Measurements from ENCODE around the gene FUCA1. TPM values are rescaled to one million over a fixed set of nuclear protein-coding genes. Genes with fewer than 3 reads are reported as not detected.

FUCA1 gene
- total RNA-seq, 2 experiments from 2014 or later = 4.6 to 4.8 TPM

- intact Hi-C loops (cut with micrococcal nuclease) = no loop called here
- CTCF ChIA-PET = interaction anchor here (0.9 to 2.0 kb wide), 3 partner anchors 103 to 166 kb away, joined by 4 to 22 read pairs (median 13); no protein-coding TSS in a partner anchor
- Mint-ChIP-seq H3K4me1 (ENCODE audit: low read depth) (peaks cover 53% of the 10 kb centered on the region), H3K4me3 (peak within 1 kb of the TSS; percentile 46), H3K36me3 (ENCODE audit: low read depth) (no peaks in the 10 kb centered on the region), H3K27me3 (no peaks in the 10 kb centered on the region), H3K27ac (peak within 1 kb of the TSS; percentile 68), H3K9me3 (no peaks in the 10 kb centered on the region)
- TF ChIP-seq CTCF (IDR thresholded peaks at IDR 0.05) = no peak
- POLR2A ChIA-PET = interaction anchor here (0.6 to 1.5 kb wide), 3 partner anchors 10 to 95 kb away, joined by 3 to 5 read pairs (median 3); no protein-coding TSS in a partner anchor
- ATAC-seq (peak; percentile 18), DNase-seq (peak; percentile 43)
Observed at GRCh38 chr1:23913212-23913880, 45.3 kb upstream of the FUCA1 start, which contains the start of gene CNR2. TSS of gene CNR2 (minus strand) at chr1:23913362. CDS start at chr1:23875617, 37,745 bp downstream.

GRCh38 chr1:23911921-23912320 is 43.8 kb upstream of the FUCA1 start:
- ChIA-PET POLR2A (interaction anchor here (1.0 to 1.4 kb wide), 2 partner anchors 69 to 138 kb away, joined by 3 read pairs; no protein-coding TSS in a partner anchor), CTCF (interaction anchor here (1.6 to 3.7 kb wide), 2 partner anchors 102 to 140 kb away, joined by 9 to 23 read pairs; no protein-coding TSS in a partner anchor)
- TF ChIP-seq CTCF (IDR thresholded peaks at IDR 0.05) = no peak
- H3K4me1 Mint-ChIP-seq (ENCODE audit: low read depth) = peaks cover 56% of the 10 kb centered on the region
- H3K4me3 Mint-ChIP-seq = peak overlapping the region; percentile 39
- H3K27ac Mint-ChIP-seq = peak overlapping the region; percentile 17
- intact Hi-C loops (cut with micrococcal nuclease) = no loop called here
- DNase-seq = no peak
- H3K9me3 Mint-ChIP-seq = no peaks in the 10 kb centered on the region
- ATAC-seq = no peak
- H3K36me3 Mint-ChIP-seq (ENCODE audit: low read depth) = no peaks in the 10 kb centered on the region
- H3K27me3 Mint-ChIP-seq = no peaks in the 10 kb centered on the region

- Mint-ChIP-seq H3K36me3 (ENCODE audit: low read depth) (no peaks in the 10 kb centered on the region), H3K4me1 (ENCODE audit: low read depth) (peaks cover 60% of the 10 kb centered on the region), H3K9me3 (no peaks in the 10 kb centered on the region), H3K27ac (peak overlapping the region; percentile 73), H3K27me3 (no peaks in the 10 kb centered on the region), H3K4me3 (peak overlapping the region; percentile 34)
- ChIA-PET CTCF (interaction anchor here (1.1 to 3.7 kb wide), 6 partner anchors 12 to 160 kb away, joined by 3 to 23 read pairs (median 6); no protein-coding TSS in a partner anchor), POLR2A (interaction anchor here (1.4 kb wide), 2 partner anchors 89 to 136 kb away, joined by 3 read pairs; no protein-coding TSS in a partner anchor)
- TF ChIP-seq CTCF (IDR thresholded peaks at IDR 0.05) = no peak
- intact Hi-C loops (cut with micrococcal nuclease) = no loop called here
- DNase-seq (peak; percentile 44), ATAC-seq (peak; percentile 25)
Observed at GRCh38 chr1:23910553-23911246, 42.6 kb upstream of the FUCA1 start.

GRCh38 chr1:23910144-23910543 is 42.1 kb upstream of the FUCA1 start:
- ChIA-PET POLR2A (interaction anchor here (0.6 to 1.4 kb wide), 2 partner anchors 88 to 245 kb away, joined by 3 to 4 read pairs; no protein-coding TSS in a partner anchor), CTCF (interaction anchor here (1.1 to 3.7 kb wide), 6 partner anchors 13 to 161 kb away, joined by 3 to 23 read pairs (median 4); no protein-coding TSS in a partner anchor)
- Mint-ChIP-seq H3K27ac (peak overlapping the region; percentile 73), H3K9me3 (no peaks in the 10 kb centered on the region), H3K4me1 (ENCODE audit: low read depth) (peaks cover 65% of the 10 kb centered on the region), H3K4me3 (peak overlapping the region; percentile 34), H3K36me3 (ENCODE audit: low read depth) (no peaks in the 10 kb centered on the region), H3K27me3 (no peaks in the 10 kb centered on the region)
- ATAC-seq (no peak), DNase-seq (peak; percentile 40)
- intact Hi-C loops (cut with micrococcal nuclease) = no loop called here
- TF ChIP-seq CTCF (IDR thresholded peaks at IDR 0.05) = no peak

Data from activated CD8-positive, alpha-beta T cell treated with anti-CD3 and anti-CD28 coated beads for 36 hours (primary cell).